HepG2 (cell line): ENCODE results near the gene E2F3. TPM values are rescaled to one million over a fixed set of nuclear protein-coding genes. Genes with fewer than 3 reads are reported as not detected.

Source experiments
- HOXD1 ChIP-seq: sonication (generic); formaldehyde crosslinking; IDR thresholded peaks from 2 replicates; pipeline ENCODE4 v1.5.0; 2020; ENCODE audit warnings: missing genetic modification reagents
- MTA1 ChIP-seq: sonication (generic); formaldehyde crosslinking; IDR thresholded peaks from 2 replicates; pipeline ENCODE4 v1.4.0; 2020; ENCODE audit warnings: missing genetic modification reagents, mild to moderate bottlenecking, borderline replicate concordance
- MYNN ChIP-seq: sonication (generic); formaldehyde crosslinking; IDR thresholded peaks from 2 replicates; pipeline ENCODE4 v1.4.0; 2020; ENCODE audit warnings: mild to moderate bottlenecking, low read depth, missing genetic modification reagents
- PCBP1 ChIP-seq: fragments of 200-400 bp; formaldehyde crosslinking; IDR thresholded peaks from 2 replicates; pipeline ENCODE4 v1.6.1; 2017; ENCODE audit warnings: mild to moderate bottlenecking, low read depth, low read length, borderline replicate concordance
- SATB2 ChIP-seq: sonication (generic); formaldehyde crosslinking; IDR thresholded peaks from 2 replicates; pipeline ENCODE4 v1.5.0; 2020; ENCODE audit warnings: missing genetic modification reagents
- TMF1 ChIP-seq: sonication (generic); formaldehyde crosslinking; IDR thresholded peaks from 2 replicates; pipeline ENCODE4 v1.8.1; 2022; ENCODE audit warnings: low read depth, missing genetic modification reagents
- ZNF12 ChIP-seq: sonication (generic); formaldehyde crosslinking; IDR thresholded peaks from 2 replicates; pipeline ENCODE4 v1.5.0; 2020; ENCODE audit warnings: missing genetic modification reagents
- ZSCAN30 ChIP-seq: sonication (generic); formaldehyde crosslinking; IDR thresholded peaks from 2 replicates; pipeline ENCODE4 v1.5.0; 2020; ENCODE audit warnings: mild to moderate bottlenecking, missing genetic modification reagents
- polyA plus RNA-seq, 8 experiments: library from polyadenylated mRNA; depleted of rRNA in 3 of 8; stranded (reverse) in 7 of 8; unstranded in 1 of 8; fragments of >200 nt; fragmentation: Illumina TruSeq in 4 of 8; extraction: Trizol in 4 of 8; gene quantifications; 2 replicates each; pipeline versions ENCODE4 v1.2.1 to v1.2.3, GENCODE V29; 2011 to 2016; ENCODE audit warnings: low read depth in 4 of 8, missing spikeins in 1 of 8, mixed read lengths in 1 of 8; ENCODE audit not compliant: insufficient read depth in 1 of 8
- total RNA-seq, 5 experiments: library from RNA; depleted of rRNA; stranded (reverse); fragments of >200 nt; fragmentation: Illumina TruSeq; extraction: Trizol; gene quantifications; 2 replicates each; pipeline ENCODE4 v1.2.3, GENCODE V29; 2016; ENCODE audit warnings: low read depth in 1 of 5
- TF ChIP-seq, protein P1 (sequence below): sonication (generic); formaldehyde crosslinking; IDR thresholded peaks from 2 replicates; pipeline ENCODE4 v1.4.0; 2020; ENCODE audit warnings: missing genetic modification reagents, borderline replicate concordance
- TF ChIP-seq, protein P2 (sequence below): sonication (generic); formaldehyde crosslinking; IDR thresholded peaks from 2 replicates; pipeline ENCODE4 v1.9.0; 2021; ENCODE audit warnings: missing genetic modification reagents, borderline replicate concordance
- TF ChIP-seq, protein P3 (sequence below): sonication (generic); formaldehyde crosslinking; IDR thresholded peaks from 2 replicates; pipeline ENCODE4 v1.5.1; 2020; ENCODE audit warnings: mild to moderate bottlenecking, missing genetic modification reagents, moderate library complexity
- TF ChIP-seq, protein P4 (sequence below): sonication (generic); formaldehyde crosslinking; conservative IDR thresholded peaks from 2 replicates; pipeline ENCODE4 v1.4.0; 2020; ENCODE audit warnings: missing genetic modification reagents

The E2F3 gene
- total and polyA plus RNA-seq, 2 of the 13 experiments (the other 11 are each of a cell fraction or from before 2014, with no cell fraction given): 8.5 to 12.7 TPM

GRCh38 chr6:20534295-20535262 lies 132.9 kb downstream of the E2F3 start, which contains the start of gene CDKAL1 (continued):
- TF ChIP-seq MYNN (CRISPR knock-in tag) (no peak), PCBP1 (no peak), SATB2 (CRISPR knock-in tag) (no peak), HOXD1 (CRISPR knock-in tag) (no peak), ZSCAN30 (CRISPR knock-in tag) (no peak), TMF1 (CRISPR knock-in tag) (no peak), MTA1 (no peak), ZNF12 (CRISPR knock-in tag) (peak; percentile 36; the same call in 1 of the 2 replicates)
- TF ChIP-seq, protein P1, sequence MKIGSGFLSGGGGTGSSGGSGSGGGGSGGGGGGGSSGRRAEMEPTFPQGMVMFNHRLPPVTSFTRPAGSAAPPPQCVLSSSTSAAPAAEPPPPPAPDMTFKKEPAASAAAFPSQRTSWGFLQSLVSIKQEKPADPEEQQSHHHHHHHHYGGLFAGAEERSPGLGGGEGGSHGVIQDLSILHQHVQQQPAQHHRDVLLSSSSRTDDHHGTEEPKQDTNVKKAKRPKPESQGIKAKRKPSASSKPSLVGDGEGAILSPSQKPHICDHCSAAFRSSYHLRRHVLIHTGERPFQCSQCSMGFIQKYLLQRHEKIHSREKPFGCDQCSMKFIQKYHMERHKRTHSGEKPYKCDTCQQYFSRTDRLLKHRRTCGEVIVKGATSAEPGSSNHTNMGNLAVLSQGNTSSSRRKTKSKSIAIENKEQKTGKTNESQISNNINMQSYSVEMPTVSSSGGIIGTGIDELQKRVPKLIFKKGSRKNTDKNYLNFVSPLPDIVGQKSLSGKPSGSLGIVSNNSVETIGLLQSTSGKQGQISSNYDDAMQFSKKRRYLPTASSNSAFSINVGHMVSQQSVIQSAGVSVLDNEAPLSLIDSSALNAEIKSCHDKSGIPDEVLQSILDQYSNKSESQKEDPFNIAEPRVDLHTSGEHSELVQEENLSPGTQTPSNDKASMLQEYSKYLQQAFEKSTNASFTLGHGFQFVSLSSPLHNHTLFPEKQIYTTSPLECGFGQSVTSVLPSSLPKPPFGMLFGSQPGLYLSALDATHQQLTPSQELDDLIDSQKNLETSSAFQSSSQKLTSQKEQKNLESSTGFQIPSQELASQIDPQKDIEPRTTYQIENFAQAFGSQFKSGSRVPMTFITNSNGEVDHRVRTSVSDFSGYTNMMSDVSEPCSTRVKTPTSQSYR (CRISPR knock-in tag): no peak
- TF ChIP-seq, protein P2, sequence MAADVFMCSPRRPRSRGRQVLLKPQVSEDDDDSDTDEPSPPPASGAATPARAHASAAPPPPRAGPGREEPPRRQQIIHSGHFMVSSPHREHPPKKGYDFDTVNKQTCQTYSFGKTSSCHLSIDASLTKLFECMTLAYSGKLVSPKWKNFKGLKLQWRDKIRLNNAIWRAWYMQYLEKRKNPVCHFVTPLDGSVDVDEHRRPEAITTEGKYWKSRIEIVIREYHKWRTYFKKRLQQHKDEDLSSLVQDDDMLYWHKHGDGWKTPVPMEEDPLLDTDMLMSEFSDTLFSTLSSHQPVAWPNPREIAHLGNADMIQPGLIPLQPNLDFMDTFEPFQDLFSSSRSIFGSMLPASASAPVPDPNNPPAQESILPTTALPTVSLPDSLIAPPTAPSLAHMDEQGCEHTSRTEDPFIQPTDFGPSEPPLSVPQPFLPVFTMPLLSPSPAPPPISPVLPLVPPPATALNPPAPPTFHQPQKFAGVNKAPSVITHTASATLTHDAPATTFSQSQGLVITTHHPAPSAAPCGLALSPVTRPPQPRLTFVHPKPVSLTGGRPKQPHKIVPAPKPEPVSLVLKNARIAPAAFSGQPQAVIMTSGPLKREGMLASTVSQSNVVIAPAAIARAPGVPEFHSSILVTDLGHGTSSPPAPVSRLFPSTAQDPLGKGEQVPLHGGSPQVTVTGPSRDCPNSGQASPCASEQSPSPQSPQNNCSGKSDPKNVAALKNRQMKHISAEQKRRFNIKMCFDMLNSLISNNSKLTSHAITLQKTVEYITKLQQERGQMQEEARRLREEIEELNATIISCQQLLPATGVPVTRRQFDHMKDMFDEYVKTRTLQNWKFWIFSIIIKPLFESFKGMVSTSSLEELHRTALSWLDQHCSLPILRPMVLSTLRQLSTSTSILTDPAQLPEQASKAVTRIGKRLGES: peak; percentile 64; the same call in 1 of the 2 replicates
- TF ChIP-seq, protein P3, sequence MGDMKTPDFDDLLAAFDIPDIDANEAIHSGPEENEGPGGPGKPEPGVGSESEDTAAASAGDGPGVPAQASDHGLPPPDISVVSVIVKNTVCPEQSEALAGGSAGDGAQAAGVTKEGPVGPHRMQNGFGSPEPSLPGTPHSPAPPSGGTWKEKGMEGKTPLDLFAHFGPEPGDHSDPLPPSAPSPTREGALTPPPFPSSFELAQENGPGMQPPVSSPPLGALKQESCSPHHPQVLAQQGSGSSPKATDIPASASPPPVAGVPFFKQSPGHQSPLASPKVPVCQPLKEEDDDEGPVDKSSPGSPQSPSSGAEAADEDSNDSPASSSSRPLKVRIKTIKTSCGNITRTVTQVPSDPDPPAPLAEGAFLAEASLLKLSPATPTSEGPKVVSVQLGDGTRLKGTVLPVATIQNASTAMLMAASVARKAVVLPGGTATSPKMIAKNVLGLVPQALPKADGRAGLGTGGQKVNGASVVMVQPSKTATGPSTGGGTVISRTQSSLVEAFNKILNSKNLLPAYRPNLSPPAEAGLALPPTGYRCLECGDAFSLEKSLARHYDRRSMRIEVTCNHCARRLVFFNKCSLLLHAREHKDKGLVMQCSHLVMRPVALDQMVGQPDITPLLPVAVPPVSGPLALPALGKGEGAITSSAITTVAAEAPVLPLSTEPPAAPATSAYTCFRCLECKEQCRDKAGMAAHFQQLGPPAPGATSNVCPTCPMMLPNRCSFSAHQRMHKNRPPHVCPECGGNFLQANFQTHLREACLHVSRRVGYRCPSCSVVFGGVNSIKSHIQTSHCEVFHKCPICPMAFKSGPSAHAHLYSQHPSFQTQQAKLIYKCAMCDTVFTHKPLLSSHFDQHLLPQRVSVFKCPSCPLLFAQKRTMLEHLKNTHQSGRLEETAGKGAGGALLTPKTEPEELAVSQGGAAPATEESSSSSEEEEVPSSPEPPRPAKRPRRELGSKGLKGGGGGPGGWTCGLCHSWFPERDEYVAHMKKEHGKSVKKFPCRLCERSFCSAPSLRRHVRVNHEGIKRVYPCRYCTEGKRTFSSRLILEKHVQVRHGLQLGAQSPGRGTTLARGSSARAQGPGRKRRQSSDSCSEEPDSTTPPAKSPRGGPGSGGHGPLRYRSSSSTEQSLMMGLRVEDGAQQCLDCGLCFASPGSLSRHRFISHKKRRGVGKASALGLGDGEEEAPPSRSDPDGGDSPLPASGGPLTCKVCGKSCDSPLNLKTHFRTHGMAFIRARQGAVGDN (CRISPR knock-in tag): peak; percentile 42; the same call in 1 of the 2 replicates
- TF ChIP-seq, protein P4, sequence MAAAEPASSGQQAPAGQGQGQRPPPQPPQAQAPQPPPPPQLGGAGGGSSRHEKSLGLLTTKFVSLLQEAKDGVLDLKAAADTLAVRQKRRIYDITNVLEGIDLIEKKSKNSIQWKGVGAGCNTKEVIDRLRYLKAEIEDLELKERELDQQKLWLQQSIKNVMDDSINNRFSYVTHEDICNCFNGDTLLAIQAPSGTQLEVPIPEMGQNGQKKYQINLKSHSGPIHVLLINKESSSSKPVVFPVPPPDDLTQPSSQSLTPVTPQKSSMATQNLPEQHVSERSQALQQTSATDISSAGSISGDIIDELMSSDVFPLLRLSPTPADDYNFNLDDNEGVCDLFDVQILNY (CRISPR knock-in tag): 0 out of 2 replicates have a peak, but pooled peaks have one; percentile 51
